ENCODE results near the gene SPTBN4.
A peak's percentile ranks its signal among the peaks of the same experiment; 100 is the strongest.

Gene SPTBN4

DNA sequence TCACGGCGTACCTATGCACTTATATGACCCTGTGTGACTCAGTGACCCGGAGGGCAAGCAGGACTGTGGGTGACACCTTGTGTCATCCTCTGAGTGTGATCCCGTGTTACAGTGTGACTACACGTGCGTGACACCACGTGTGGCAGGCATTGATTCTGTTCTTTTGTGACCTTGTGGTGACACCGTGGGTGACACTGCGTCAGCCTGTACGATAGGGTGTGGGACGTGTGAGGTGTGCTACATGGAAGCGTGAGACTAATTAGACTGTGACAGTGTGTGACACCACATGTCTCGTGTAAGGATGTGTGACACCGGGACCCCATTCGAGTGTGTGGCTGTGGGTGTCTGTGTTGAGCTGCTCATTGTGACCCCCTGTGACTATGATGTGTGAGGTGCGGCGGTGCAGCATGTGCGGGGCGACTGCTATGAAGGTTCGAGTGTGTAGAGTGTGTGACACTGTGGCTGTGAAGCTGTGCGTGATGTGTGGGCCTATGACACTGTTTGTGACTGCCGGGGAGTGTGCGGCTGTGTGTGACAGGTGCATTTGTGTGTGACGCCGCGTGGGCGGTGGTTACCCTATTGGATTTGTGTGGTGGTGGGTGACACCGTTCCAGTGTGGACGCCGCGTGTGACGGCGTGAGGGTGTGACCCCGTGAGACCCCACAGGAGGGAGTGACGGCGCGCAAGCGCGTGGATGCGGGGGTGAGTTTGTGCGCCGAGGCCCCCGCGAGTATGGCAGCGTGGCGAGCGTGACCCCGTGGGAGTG is 399 bp upstream of the SPTBN4 start (continued):
- TF ChIP-seq, protein P1, sequence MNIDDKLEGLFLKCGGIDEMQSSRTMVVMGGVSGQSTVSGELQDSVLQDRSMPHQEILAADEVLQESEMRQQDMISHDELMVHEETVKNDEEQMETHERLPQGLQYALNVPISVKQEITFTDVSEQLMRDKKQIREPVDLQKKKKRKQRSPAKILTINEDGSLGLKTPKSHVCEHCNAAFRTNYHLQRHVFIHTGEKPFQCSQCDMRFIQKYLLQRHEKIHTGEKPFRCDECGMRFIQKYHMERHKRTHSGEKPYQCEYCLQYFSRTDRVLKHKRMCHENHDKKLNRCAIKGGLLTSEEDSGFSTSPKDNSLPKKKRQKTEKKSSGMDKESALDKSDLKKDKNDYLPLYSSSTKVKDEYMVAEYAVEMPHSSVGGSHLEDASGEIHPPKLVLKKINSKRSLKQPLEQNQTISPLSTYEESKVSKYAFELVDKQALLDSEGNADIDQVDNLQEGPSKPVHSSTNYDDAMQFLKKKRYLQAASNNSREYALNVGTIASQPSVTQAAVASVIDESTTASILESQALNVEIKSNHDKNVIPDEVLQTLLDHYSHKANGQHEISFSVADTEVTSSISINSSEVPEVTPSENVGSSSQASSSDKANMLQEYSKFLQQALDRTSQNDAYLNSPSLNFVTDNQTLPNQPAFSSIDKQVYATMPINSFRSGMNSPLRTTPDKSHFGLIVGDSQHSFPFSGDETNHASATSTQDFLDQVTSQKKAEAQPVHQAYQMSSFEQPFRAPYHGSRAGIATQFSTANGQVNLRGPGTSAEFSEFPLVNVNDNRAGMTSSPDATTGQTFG (tag by site-specific recombination; IDR thresholded peaks at IDR 0.05; ENCODE audit: borderline replicate concordance): no peak
- TF ChIP-seq HOXA7 (CRISPR knock-in tag; IDR thresholded peaks at IDR 0.05; ENCODE audit: borderline replicate concordance): no peak
- no peak for TF ChIP-seq ZNF561 (tag by site-specific recombination; IDR thresholded peaks at IDR 0.05; ENCODE audit: borderline replicate concordance)
- TF ChIP-seq ZNF214 (tag by site-specific recombination; IDR thresholded peaks at IDR 0.05; ENCODE audit: borderline replicate concordance): no peak
- peak; percentile 12; the same call in 1 of the 2 replicates for TF ChIP-seq ZNF843 (tag by site-specific recombination; IDR thresholded peaks at IDR 0.05)
- no peak for TF ChIP-seq YY1 (tag by site-specific recombination; IDR thresholded peaks at IDR 0.05)
- TF ChIP-seq ZNF10 (tag by site-specific recombination; IDR thresholded peaks at IDR 0.05): no peak
- TF ChIP-seq, protein P2, sequence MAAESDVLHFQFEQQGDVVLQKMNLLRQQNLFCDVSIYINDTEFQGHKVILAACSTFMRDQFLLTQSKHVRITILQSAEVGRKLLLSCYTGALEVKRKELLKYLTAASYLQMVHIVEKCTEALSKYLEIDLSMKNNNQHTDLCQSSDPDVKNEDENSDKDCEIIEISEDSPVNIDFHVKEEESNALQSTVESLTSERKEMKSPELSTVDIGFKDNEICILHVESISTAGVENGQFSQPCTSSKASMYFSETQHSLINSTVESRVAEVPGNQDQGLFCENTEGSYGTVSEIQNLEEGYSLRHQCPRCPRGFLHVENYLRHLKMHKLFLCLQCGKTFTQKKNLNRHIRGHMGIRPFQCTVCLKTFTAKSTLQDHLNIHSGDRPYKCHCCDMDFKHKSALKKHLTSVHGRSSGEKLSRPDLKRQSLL (tag by site-specific recombination; IDR thresholded peaks at IDR 0.05): no peak
- no peak for TF ChIP-seq ZEB2 (tag by site-specific recombination; IDR thresholded peaks at IDR 0.05)
- TF ChIP-seq ZNF792 (tag by site-specific recombination; IDR thresholded peaks at IDR 0.05): peak; percentile 78; the same call in 1 of the 2 replicates
- no peak for TF ChIP-seq ZNF394 (tag by site-specific recombination; IDR thresholded peaks at IDR 0.05; ENCODE audit: borderline replicate concordance)
- TF ChIP-seq SALL2 (tag by site-specific recombination; IDR thresholded peaks at IDR 0.05; ENCODE audit: borderline replicate concordance): no peak
- 0 out of 2 replicates have a peak, but pooled peaks have one; percentile 7 for TF ChIP-seq SCRT1 (tag by site-specific recombination; IDR thresholded peaks at IDR 0.05; ENCODE audit: borderline replicate concordance)
- no peak for TF ChIP-seq PRDM1 (tag by site-specific recombination; IDR thresholded peaks at IDR 0.05)
- TF ChIP-seq, protein P3, sequence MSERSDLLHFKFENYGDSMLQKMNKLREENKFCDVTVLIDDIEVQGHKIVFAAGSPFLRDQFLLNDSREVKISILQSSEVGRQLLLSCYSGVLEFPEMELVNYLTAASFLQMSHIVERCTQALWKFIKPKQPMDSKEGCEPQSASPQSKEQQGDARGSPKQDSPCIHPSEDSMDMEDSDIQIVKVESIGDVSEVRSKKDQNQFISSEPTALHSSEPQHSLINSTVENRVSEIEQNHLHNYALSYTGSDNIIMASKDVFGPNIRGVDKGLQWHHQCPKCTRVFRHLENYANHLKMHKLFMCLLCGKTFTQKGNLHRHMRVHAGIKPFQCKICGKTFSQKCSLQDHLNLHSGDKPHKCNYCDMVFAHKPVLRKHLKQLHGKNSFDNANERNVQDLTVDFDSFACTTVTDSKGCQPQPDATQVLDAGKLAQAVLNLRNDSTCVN (tag by site-specific recombination; optimal IDR thresholded peaks at IDR 0.05): no peak
- TF ChIP-seq ZSCAN23 (tag by site-specific recombination; IDR thresholded peaks at IDR 0.05): no peak
- TF ChIP-seq ZNF292 (tag by site-specific recombination; IDR thresholded peaks at IDR 0.05; ENCODE audit: borderline replicate concordance, low read depth): no peak
- TF ChIP-seq ZNF785 (tag by site-specific recombination; IDR thresholded peaks at IDR 0.05): peak; percentile 63
- no peak for TF ChIP-seq ZNF174 (tag by site-specific recombination; IDR thresholded peaks at IDR 0.05)
- no peak for TF ChIP-seq KLF10 (tag by site-specific recombination; IDR thresholded peaks at IDR 0.05)
- no peak for TF ChIP-seq WT1 (tag by site-specific recombination; IDR thresholded peaks at IDR 0.05)
- TF ChIP-seq ZNF768 (tag by site-specific recombination; IDR thresholded peaks at IDR 0.05): no peak
- TF ChIP-seq ZXDB (tag by site-specific recombination; IDR thresholded peaks at IDR 0.05): no peak
- TF ChIP-seq RBAK (tag by site-specific recombination; IDR thresholded peaks at IDR 0.05): peak; percentile 53; the same call in 1 of the 2 replicates
- peak; percentile 6; the same call in 1 of the 2 replicates for TF ChIP-seq GFI1B (tag by site-specific recombination; IDR thresholded peaks at IDR 0.05)
- TF ChIP-seq ZNF664 (tag by site-specific recombination; IDR thresholded peaks at IDR 0.05): no peak
- TF ChIP-seq ZNF37A (tag by site-specific recombination; IDR thresholded peaks at IDR 0.05): no peak
- no peak for TF ChIP-seq ZNF548 (tag by site-specific recombination; IDR thresholded peaks at IDR 0.05)
- TF ChIP-seq ZNF266 (tag by site-specific recombination; IDR thresholded peaks at IDR 0.05; ENCODE audit: low read depth): no peak
- TF ChIP-seq ZNF701 (tag by site-specific recombination; IDR thresholded peaks at IDR 0.05): no peak
- TF ChIP-seq, protein P4, sequence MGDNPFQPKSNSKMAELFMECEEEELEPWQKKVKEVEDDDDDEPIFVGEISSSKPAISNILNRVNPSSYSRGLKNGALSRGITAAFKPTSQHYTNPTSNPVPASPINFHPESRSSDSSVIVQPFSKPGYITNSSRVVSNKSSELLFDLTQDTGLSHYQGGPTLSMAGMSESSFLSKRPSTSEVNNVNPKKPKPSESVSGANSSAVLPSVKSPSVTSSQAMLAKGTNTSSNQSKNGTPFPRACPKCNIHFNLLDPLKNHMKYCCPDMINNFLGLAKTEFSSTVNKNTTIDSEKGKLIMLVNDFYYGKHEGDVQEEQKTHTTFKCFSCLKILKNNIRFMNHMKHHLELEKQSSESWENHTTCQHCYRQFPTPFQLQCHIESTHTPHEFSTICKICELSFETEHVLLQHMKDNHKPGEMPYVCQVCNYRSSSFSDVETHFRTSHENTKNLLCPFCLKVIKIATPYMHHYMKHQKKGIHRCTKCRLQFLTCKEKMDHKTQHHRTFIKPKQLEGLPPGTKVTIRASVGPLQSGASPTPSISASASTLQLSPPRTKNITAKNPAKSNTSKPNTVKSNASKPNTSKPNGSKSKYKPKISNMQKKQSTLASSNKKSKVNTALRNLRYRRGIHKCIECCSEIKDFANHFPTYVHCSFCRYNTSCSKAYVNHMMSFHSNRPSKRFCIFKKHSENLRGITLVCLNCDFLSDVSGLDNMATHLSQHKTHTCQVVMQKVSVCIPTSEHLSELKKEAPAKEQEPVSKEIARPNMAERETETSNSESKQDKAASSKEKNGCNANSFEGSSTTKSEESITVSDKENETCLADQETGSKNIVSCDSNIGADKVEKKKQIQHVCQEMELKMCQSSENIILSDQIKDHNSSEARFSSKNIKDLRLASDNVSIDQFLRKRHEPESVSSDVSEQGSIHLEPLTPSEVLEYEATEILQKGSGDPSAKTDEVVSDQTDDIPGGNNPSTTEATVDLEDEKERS (tag by site-specific recombination; IDR thresholded peaks at IDR 0.05): no peak
- TF ChIP-seq ZNF121 (tag by site-specific recombination; IDR thresholded peaks at IDR 0.05): no peak; the same call in 1 of the 2 replicates
- no peak for TF ChIP-seq ZNF114 (tag by site-specific recombination; IDR thresholded peaks at IDR 0.05)
- no peak for TF ChIP-seq ZNF302 (tag by site-specific recombination; IDR thresholded peaks at IDR 0.05; ENCODE audit: low read depth)

Data from HEK293 (cell line).